ENCODE measurements around the gene DCAF17.
"Not testable (repeated sequence)": the region's sequence is repeated elsewhere in the genome, so short reads cannot be mapped to it uniquely, and the experiment has no call there.

The DCAF17 gene

GRCh38 chr2:171411214-171411613 is 22.8 kb upstream of the DCAF17 start:
- no peak for DNase-seq

- no peak for DNase-seq
These were observed 22.1 kb upstream of the DCAF17 start for GRCh38 chr2:171411791-171412483.

GRCh38 chr2:171412571-171413175 is 21.4 kb upstream of the DCAF17 start:
- DNase-seq: no peak

DNA sequence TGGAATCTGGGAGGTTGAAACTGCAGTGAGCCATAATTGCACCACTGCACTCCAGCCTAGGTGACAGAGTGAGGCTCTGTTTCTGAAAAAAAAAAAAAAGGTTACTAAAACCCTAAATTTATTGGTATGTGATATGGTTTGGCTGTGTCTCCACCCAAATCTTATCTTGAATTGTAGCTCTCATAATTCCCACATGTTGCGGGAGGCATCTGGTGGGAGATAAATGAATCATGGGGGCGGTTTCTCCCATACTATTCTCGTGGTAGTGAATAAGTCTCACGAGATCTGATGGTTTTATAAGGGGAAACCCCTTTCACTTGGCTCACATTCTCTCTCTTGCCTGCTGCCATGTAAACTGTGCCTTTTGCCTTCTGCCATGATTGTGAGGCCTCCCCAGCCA is 19.4 kb upstream of the DCAF17 start:
- not testable (repeated sequence) for DNase-seq

DNA sequence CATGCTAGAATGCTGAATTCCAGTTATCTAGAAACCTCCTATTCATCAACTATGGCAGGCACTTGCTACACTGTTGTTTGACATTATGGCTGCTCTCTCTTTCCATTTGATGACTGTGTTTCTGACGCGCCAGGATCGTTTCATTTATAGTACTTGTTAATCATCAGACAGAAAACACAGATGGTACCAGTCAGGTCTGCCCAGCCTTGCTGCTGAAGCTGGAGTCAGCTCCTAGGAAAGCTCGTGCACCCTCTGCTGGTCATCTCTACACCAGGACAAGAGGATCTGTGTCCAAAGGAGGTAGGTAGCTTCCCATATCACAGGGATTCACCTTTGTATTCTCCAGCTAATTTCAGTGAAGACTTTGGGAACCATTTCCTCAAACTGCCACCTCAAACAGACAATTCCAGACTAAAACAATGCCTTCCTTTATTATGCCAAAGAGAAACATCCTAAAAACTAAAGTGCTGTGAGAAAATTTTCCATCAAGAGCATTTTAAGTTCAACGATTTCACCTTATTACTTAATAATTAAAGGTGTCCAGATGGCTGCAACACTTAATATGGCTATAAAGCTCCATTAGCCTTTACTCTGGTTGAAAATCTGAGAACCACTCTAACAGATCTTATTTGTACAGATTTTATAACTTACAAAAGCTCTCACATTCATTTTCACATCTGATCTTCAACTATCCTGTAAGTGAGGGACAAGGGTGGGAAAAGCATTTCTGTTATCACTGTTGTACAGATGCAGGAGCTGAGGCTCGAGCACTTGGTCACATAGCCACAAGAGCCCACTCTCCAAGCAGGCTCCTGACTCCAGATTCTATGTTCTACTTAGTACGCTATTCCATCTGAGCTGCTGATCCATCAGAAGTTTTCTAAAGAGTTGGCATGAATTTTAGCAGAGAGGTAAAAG is 17.8 kb upstream of the DCAF17 start:
- DNase-seq: peak; percentile 85

GRCh38 chr2:171419333-171419732 is 14.7 kb upstream of the DCAF17 start:
- no peak for DNase-seq

- DNase-seq: no peak
These were observed 13.1 kb upstream of the DCAF17 start for GRCh38 chr2:171420728-171421563.

- DNase-seq: not testable (repeated sequence)
These were observed 11.1 kb upstream of the DCAF17 start for GRCh38 chr2:171422710-171423495.

DNA sequence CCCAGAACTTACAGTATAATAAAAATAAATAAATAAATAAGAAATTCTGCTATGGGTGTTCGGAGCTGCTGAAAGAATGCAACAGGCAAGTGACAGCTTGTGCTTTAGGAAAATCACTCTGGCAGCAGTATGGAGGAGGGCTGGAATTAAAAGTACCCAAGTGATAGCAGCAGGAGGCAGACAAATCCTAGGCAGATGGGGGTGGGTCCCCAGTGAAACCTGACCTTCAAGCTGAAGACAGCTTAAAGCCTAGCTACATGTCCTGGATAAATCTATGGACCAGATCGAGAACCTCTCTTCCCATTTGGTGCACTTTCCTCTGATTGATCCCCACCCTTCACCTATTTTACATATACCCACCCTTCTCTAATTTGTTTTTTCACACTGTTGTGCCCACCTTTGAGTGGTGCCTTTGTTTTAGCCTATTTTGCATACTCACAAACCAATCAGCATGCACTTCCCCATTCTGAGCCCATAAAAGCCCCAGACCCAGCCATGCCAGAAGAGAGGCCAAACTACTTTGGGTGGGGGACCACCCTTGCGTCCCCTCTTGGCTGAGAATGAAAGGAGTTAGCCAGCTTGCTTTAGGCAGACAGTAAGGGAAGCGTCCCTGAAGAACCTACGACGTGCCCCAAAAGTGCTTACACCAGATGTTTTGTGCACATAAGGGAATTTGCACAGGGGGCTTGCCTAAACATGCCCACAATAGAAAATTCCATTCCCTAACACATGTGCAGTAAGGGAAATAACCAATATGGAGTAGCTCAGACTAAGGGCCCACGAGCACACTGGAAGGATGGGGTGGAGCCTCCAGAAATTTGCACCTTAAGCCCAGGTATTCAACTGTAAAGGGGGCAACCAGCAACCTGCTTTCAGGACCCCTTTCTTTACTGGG is 3.3 kb upstream of the DCAF17 start:
- no peak for DNase-seq

GRCh38 chr2:171431677-171432167 is 2.3 kb upstream of the DCAF17 start:
- DNase-seq: no peak

DNA sequence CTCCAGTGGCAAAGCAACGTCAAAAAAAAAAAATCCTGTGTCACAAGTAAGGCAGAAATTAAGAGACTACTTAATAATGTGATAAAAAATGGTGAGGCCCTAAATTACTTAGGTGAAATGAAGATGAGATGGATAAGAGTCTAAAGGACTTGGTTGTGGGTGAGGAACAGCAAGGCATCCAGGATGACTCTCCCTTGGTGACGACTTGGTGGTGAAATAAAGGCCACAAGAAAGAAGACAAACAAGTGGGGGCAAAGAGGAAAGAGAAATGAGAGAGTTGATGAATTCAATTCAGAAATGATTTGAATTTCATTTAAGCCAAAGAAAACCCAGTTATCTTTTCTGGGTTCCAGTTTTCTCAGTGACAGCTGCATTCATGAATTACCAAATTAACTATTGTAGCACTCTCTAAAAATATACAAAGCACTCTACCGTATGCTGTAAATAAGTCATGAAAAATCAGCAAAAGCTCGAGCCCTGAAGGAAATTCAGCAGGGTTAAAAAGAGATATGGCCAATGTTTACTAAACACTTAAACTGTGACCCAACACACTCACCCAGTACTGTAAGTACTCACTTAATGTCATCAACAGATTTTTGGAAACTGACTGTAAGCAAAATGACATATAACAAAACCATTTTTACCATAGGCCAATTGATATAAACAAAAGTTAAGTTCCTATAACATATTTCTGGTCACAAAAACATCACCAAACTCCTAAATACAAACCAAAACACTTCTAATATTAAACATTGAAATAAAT is 1.6 kb upstream of the DCAF17 start:
- DNase-seq: no peak

DNA sequence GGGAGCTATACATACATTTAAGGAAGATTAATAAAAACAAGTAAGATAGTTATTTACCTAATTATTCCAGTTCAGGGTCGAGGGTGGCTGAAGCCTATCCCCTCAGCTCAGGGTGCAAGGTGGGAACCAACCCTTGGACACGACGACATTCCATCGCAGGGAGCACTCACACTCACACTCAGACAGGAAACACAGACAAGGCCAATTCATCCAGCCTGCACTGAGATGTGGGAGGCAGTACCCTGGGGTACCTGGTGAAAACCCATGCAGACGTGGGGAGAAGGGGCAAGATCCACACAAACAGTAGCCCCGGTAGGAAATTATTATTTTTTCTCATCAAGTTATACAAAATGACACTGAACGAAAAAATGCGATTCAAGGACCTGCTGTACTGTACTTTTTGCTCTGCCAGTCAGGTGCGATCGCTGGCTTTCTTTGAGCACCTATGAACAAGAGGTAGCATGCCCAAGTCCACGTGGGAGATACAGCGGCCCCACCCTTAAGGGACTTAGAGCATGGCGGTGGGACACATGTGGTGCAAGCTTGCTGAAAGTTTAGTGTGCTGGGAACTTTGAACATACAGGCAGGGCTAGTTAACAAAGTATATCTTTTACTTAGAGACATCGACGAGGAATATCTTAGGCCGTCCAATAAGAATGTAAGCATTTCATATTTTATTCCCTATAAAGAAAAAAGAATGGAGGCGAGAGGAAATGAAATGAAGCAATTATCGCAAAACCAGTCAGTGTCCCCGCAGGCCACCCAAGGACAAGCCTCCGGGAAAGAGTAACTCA is 860 bp upstream of the DCAF17 start:
- DNase-seq: peak; percentile 40

DNA sequence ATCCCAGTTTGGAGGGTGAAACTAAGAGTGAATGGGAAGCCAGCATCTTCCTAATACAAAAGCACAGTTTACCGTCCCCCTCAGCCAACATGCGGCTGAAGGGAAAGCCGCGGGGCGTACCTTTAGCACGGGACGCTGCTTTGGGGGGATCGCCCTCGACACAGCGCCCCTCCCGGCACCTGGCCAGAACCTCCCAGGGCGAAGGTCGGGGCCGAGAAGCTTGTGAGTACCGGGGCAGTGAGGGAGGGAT is 338 bp upstream of the DCAF17 start, which contains the start of gene METTL8:
Gene METTL8 (minus strand): TSS at position 228 of the 250 bp plus-strand sequence. CDS start 41,805 bp downstream, outside the sequence.
- no peak for DNase-seq

GRCh38 chr2:171436307-171436706 is 2.3 kb downstream of the DCAF17 start:
- DNase-seq: no peak

GRCh38 chr2:171441470-171441869 is 7.4 kb downstream of the DCAF17 start:
- no peak for DNase-seq

- no peak for DNase-seq
These were observed 13.6 kb downstream of the DCAF17 start for GRCh38 chr2:171447675-171448074.

- no peak for DNase-seq
These were observed 17.0 kb downstream of the DCAF17 start for GRCh38 chr2:171451074-171451473.

- no peak for DNase-seq
These were observed 18.7 kb downstream of the DCAF17 start for GRCh38 chr2:171452773-171453172.

DNA sequence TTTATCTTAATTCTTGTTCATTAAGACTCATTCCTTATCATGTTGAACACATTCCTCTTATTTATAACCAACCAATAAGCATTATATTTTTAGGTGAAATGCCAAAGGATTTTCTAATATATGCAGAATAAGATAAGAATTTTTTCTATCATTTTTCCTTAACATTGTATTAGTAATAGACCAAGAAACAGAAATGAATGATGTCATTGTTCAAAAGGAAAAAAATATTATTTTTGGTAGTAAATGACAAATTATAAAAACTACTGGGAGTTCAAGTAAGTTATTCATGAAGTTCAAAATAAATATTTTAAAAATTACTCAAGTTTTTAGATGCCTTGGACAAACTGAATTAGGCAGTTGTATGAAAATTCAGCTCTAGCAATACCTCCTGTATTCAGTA is 25.5 kb downstream of the DCAF17 start:
- no peak for DNase-seq
